Pancreas (tissue), 10 donors: ENCODE data around the gene RIPPLY3. TPM values are rescaled to one million over a fixed set of nuclear protein-coding genes. Genes with fewer than 3 reads are reported as not detected.
"Not testable (repeated sequence)": the region's sequence is repeated elsewhere in the genome, so short reads cannot be mapped to it uniquely, and the experiment has no call there.

ENCODE experiments used
- ATAC-seq, 4 donors: fragments of 200-7000 bp; cut with Tn5 transposase; one replicate each; pipeline versions ENCODE4 v1.8.0 to v1.9.1; 2020; ENCODE audit warnings: mild to moderate bottlenecking in 4 of 4, moderate library complexity in 4 of 4
- DNase-seq, 6 donors: peaks; one replicate each; pipeline ENCODE4 v3.0.0-alpha.2; 2020
- FAIRE-seq: peaks from 2 replicates; lab custom pipeline; 2012; peaks lifted over from hg19 to GRCh38; lab: Jason Lieb, UNC
- H3K27ac ChIP-seq, 4 donors: fragments of 200-600 bp; sonication (generic); 1 replicate in 3 of 4; 2 replicates in 1 of 4; pipeline versions ENCODE4 v1.5.0 to v1.8.0; 2020
- H3K27me3 ChIP-seq, 4 donors: fragments of 200-600 bp; one replicate each; pipeline ENCODE4 v1.8.0; 2021
- H3K36me3 ChIP-seq, 3 donors: fragments of 200-600 bp; sonication (generic) in 1 of 3; one replicate each; pipeline versions ENCODE4 v1.5.0 to v1.8.0; 2020 to 2021
- H3K4me1 ChIP-seq, 3 donors: fragments of 200-600 bp; one replicate each; pipeline ENCODE4 v1.8.0; 2021
- H3K4me3 ChIP-seq, 4 donors: fragments of 200-600 bp; sonication (generic) in 2 of 4; one replicate each; pipeline versions ENCODE4 v1.5.0 to v1.8.0; 2020 to 2021
- H3K9me3 ChIP-seq, 4 donors: fragments of 200-600 bp; one replicate each; pipeline ENCODE4 v1.8.0; 2021
- WGBS, 2 donors: extraction: QIAGEN DNeasy Blood & Tissue Kit; methylation state at CpG; one replicate each; pipeline ENCODE4 v1.1.7; 2013; 5-methylcytosine and 5-hydroxymethylcytosine counted together
- intact Hi-C, 3 donors: fragments of 100-400 bp; cut with DNase I; formaldehyde crosslinking; loops; one replicate each; pipeline versions ENCODE4 v1.11.1 to v1.14.2; 2022
- polyA plus RNA-seq, 2 donors: library from polyadenylated mRNA; stranded (reverse); fragments of 200-250 nt; gene quantifications; one replicate each; pipeline ENCODE4 v1.2.3, GENCODE V29; 2013
- total RNA-seq, 6 donors: library from RNA; stranded (reverse); fragmentation: NEBNext Ultra II Directional in 4 of 6; extraction: Animal tissue kit (Norgen Biotek cat#: 25700) in 4 of 6; gene quantifications; one replicate each; pipeline versions ENCODE4 v1.2.1 to v1.2.4, GENCODE V29; 2021 to 2023
- TF ChIP-seq, protein P1 (sequence below), 4 donors: fragments of 200-600 bp; sonication (generic) in 3 of 4; IDR thresholded peaks; one replicate each; pipeline versions ENCODE4 v1.5.0 to v1.8.0; 2021; ENCODE audit warnings: antibody characterized with exemption in 4 of 4
- donor health status: healthy with polysubstance abuse.
- donor health status: DM: no; HTN: no; CAD: no; lungs with moderate emphysema.
- donor health status: DM: no; HTN: no; CAD: no.
- donor health status: control.
- donor health status: control.
- donor health status: Bipolar disorder and iron deficiency.
- donor health status: DM: yes; HTN: yes; CAD: no.
- donor health status: DM: no; HTN: no; CAD: no.
- donor health status: DM: no; HTN: no; CAD: no.
- donor health status: DM: yes; HTN: yes; CAD: no.

Gene RIPPLY3
- total and polyA plus RNA-seq, 8 donors = 0.09 to 0.26 (median 0.11) TPM; not detected in 5

GRCh38 chr21:36988536-36988935, 18.0 kb upstream of the RIPPLY3 start:
- no peak for FAIRE-seq
- TF ChIP-seq, protein P1, sequence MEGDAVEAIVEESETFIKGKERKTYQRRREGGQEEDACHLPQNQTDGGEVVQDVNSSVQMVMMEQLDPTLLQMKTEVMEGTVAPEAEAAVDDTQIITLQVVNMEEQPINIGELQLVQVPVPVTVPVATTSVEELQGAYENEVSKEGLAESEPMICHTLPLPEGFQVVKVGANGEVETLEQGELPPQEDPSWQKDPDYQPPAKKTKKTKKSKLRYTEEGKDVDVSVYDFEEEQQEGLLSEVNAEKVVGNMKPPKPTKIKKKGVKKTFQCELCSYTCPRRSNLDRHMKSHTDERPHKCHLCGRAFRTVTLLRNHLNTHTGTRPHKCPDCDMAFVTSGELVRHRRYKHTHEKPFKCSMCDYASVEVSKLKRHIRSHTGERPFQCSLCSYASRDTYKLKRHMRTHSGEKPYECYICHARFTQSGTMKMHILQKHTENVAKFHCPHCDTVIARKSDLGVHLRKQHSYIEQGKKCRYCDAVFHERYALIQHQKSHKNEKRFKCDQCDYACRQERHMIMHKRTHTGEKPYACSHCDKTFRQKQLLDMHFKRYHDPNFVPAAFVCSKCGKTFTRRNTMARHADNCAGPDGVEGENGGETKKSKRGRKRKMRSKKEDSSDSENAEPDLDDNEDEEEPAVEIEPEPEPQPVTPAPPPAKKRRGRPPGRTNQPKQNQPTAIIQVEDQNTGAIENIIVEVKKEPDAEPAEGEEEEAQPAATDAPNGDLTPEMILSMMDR (IDR thresholded peaks at IDR 0.05) = no peak
- intact Hi-C loops = no loop called here

DNA sequence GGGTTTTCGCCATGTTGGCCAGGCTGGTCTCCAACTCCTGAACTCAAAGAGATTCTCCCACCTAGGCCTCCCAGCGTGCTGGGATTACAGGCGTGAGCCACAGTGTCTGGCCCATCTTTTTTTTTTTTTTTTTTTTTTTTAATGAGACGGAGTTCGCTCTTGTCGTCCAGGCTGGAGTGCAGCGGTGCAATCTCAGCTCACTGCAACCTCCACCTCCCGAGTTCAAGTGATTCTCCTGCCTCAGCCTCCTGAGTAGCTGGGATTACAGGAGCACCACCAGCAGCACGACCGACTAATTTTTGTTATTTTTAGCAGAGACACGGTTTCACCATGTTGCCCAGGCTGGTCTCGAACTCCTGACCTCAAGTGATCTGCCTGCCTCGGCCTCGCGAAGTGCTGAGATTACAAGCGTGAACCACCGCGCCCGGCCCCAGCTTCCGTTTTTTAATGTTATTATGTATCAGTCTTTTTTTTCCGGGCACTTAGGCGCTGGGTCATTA, 17.3 kb upstream of the RIPPLY3 start:
- ATAC-seq, DNase-seq, H3K4me1 ChIP-seq, H3K9me3 ChIP-seq, FAIRE-seq, H3K36me3 ChIP-seq, intact Hi-C loops, H3K27me3 ChIP-seq: not testable (repeated sequence)
- H3K4me3 ChIP-seq = peak overlapping the region in 3 of 4 donors; percentile 33 to 69 (median 64)
- 42 to 46% methylated on average over 22 of the region's 22 CpGs for WGBS, 2 donors
- peak overlapping the region; percentile 89 to 93 (median 90) for H3K27ac ChIP-seq

More at GRCh38 chr21:36988536-36988935, 18.0 kb upstream of the RIPPLY3 start:
- Histone ChIP-seq H3K27ac (no peak overlapping the region), H3K4me3 (no peak overlapping the region), H3K36me3 (no peaks in the 10 kb centered on the region), H3K9me3 (no peaks in the 10 kb centered on the region), H3K27me3 (no peaks in the 10 kb centered on the region), H3K4me1 (no peaks in the 10 kb centered on the region)
- WGBS, 2 donors = 63 to 80% methylated on average over 4 of the region's 4 CpGs
- ATAC-seq (no peak), DNase-seq (no peak)

GRCh38 chr21:36989699-36990507, 16.6 kb upstream of the RIPPLY3 start:
- H3K27ac ChIP-seq = peak overlapping the region; percentile 89 to 93 (median 90)
- H3K36me3 ChIP-seq = no peaks in the 10 kb centered on the region
- no peaks in the 10 kb centered on the region for H3K4me1 ChIP-seq
- H3K9me3 ChIP-seq = no peaks in the 10 kb centered on the region
- no peak for FAIRE-seq
- 2 to 3% methylated on average over 57 to 97 of the region's 97 CpGs for WGBS, 2 donors
- intact Hi-C loops = no loop called here
- TF ChIP-seq, protein P1 (IDR thresholded peaks at IDR 0.05) = peak; percentile 85 to 95 (median 88)
- DNase-seq = peak; percentile 93 to 98 (median 96)
- H3K4me3 ChIP-seq = peak overlapping the region; percentile 33 to 69 (median 58)
- peaks cover 0 to 5% (median 0%) of the 10 kb centered on the region in 4 donors for H3K27me3 ChIP-seq
- peak; percentile 94 to 98 (median 96) for ATAC-seq

GRCh38 chr21:36990508-36991205, 15.8 kb upstream of the RIPPLY3 start:
- WGBS, 2 donors = 69 to 70% methylated on average over 21 of the region's 21 CpGs
- TF ChIP-seq, protein P1 (IDR thresholded peaks at IDR 0.05) = no peak
- intact Hi-C loops = no loop called here
- H3K36me3 ChIP-seq = no peaks in the 10 kb centered on the region
- peak overlapping the region in 3 of 4 donors; percentile 33 to 69 (median 64) for H3K4me3 ChIP-seq
- DNase-seq (no peak), ATAC-seq (no peak), FAIRE-seq (no peak)
- H3K9me3 ChIP-seq = no peaks in the 10 kb centered on the region
- peak overlapping the region; percentile 89 to 93 (median 90) for H3K27ac ChIP-seq
- peaks cover 0 to 5% (median 0%) of the 10 kb centered on the region in 4 donors for H3K27me3 ChIP-seq
- H3K4me1 ChIP-seq = no peaks in the 10 kb centered on the region

GRCh38 chr21:36992671-36993070, 13.8 kb upstream of the RIPPLY3 start:
- Histone ChIP-seq H3K27ac (no peak overlapping the region), H3K27me3 (peaks cover 0 to 5% (median 0%) of the 10 kb centered on the region in 4 donors), H3K4me3 (no peak overlapping the region), H3K4me1 (no peaks in the 10 kb centered on the region), H3K36me3 (no peaks in the 10 kb centered on the region), H3K9me3 (no peaks in the 10 kb centered on the region)
- TF ChIP-seq, protein P1 (IDR thresholded peaks at IDR 0.05) = no peak
- 35 to 42% methylated on average over 7 of the region's 7 CpGs for WGBS, 2 donors
- no peak for ATAC-seq
- DNase-seq = no peak
- FAIRE-seq = no peak
- intact Hi-C loops = no loop called here
